Thoracic aorta (tissue), 2 donors: ENCODE measurements around the gene PPEF2. TPM values are rescaled to one million over a fixed set of nuclear protein-coding genes. Genes with fewer than 3 reads are reported as not detected.
"Not testable (repeated sequence)": the region's sequence is repeated elsewhere in the genome, so short reads cannot be mapped to it uniquely, and the experiment has no call there.

Source experiments
- ATAC-seq: fragments of 150-250 bp; one replicate; pipeline ENCODE4 v1.8.0; 2017; ENCODE audit warnings: low read depth; ENCODE audit not compliant: insufficient number of reproducible peaks, low FRiP score
- DNase-seq: peaks from one replicate; pipeline ENCODE4 v3.0.0-alpha.2; 2020; ENCODE audit warnings: low spot score
- H3K27ac ChIP-seq, 2 donors: fragments of 200-600 bp; sonication (generic); 1 replicate in 1 of 2; 2 replicates in 1 of 2; pipeline ENCODE4 v1.5.1; 2016; ENCODE audit warnings: mild to moderate bottlenecking in 2 of 2, moderate library complexity in 2 of 2
- H3K27me3 ChIP-seq: fragments of 200-600 bp; sonication (generic); replicated peaks from 2 replicates; pipeline ENCODE4 v1.6.0; 2016; ENCODE audit warnings: mild to moderate bottlenecking; ENCODE audit not compliant: insufficient read depth
- H3K36me3 ChIP-seq: fragments of 200-600 bp; sonication (generic); one replicate; pipeline ENCODE4 v1.5.1; 2016
- H3K4me1 ChIP-seq, 2 donors: fragments of 200-600 bp; sonication (generic); 1 replicate in 1 of 2; 2 replicates in 1 of 2; pipeline versions ENCODE4 v1.5.1 to v1.6.0; 2016; ENCODE audit warnings: low read depth in 2 of 2, mild to moderate bottlenecking in 1 of 2; ENCODE audit not compliant: control insufficient read depth in 1 of 2
- H3K4me3 ChIP-seq: fragments of 200-600 bp; sonication (generic); 2 replicates; pipeline ENCODE4 v1.5.1; 2016; ENCODE audit warnings: mild to moderate bottlenecking
- H3K9me3 ChIP-seq: fragments of 200-600 bp; sonication (generic); 2 replicates; pipeline ENCODE4 v1.5.1; 2016
- total RNA-seq, 2 donors: library from RNA; depleted of rRNA; stranded (reverse); fragments of >200 nt; gene quantifications; one replicate each; pipeline versions ENCODE4 v1.1.0 to v1.2.3, GENCODE V29; 2016
- TF ChIP-seq, protein P1 (sequence below): fragments of 200-600 bp; sonication (generic); IDR thresholded peaks from one replicate; pipeline ENCODE4 v1.5.1; 2019; ENCODE audit warnings: antibody characterized with exemption

The PPEF2 gene
- total RNA-seq, 2 donors from 2014 or later = 0.21 TPM; not detected in 1

DNA sequence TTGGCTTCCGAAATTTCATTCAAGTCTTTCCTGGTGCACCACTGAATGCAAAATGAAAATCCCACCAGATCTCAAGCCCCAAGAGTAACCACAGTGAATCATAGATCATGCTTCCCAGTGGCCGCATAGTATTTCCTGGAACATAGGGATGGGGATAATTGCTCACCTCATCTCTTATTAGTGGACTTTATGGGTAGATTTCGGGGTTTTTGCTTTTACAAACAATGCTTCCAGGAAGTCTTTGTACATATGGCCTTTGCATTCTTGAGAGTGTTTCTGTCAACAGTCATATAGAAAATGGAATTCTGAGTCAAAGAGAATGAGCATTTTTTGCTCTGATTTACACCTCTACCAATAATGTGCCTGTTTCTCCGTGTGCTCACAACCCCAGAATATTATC, 53.4 kb downstream of the PPEF2 start:
- TF ChIP-seq, protein P1, sequence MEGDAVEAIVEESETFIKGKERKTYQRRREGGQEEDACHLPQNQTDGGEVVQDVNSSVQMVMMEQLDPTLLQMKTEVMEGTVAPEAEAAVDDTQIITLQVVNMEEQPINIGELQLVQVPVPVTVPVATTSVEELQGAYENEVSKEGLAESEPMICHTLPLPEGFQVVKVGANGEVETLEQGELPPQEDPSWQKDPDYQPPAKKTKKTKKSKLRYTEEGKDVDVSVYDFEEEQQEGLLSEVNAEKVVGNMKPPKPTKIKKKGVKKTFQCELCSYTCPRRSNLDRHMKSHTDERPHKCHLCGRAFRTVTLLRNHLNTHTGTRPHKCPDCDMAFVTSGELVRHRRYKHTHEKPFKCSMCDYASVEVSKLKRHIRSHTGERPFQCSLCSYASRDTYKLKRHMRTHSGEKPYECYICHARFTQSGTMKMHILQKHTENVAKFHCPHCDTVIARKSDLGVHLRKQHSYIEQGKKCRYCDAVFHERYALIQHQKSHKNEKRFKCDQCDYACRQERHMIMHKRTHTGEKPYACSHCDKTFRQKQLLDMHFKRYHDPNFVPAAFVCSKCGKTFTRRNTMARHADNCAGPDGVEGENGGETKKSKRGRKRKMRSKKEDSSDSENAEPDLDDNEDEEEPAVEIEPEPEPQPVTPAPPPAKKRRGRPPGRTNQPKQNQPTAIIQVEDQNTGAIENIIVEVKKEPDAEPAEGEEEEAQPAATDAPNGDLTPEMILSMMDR = no peak
- no peak for DNase-seq

DNA sequence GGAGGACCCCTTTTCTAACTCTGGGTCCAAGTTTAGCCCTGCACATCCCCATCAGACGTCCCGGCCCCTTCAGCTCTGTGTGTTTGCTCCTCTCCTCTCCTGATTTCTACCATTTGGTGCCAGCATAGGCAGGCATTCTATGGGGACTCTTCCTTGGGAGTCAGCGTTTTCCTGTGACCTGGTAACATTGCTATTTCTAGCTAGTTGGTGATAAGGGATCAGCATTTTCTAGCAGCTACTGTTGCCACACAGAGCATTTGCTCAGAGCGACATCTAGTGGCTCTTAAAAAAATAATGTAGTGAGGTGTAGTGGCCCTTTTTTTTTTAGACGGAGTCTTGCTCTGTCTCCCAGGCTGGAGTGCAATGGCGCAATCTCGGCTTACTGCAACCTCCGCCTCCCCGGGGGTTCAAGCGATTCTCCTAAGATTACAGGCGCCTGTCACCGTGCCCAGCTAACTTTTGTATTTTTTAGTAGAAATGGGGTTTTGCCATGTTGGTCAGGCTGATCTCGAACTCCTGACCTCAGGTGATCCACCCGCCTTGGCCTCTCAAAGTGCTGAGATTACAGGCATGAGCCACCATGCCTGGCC, 54.0 kb downstream of the PPEF2 start:
- H3K27ac ChIP-seq, H3K27me3 ChIP-seq, H3K9me3 ChIP-seq, DNase-seq, H3K36me3 ChIP-seq: not testable (repeated sequence)
- ATAC-seq = peak; percentile 89
- Histone ChIP-seq H3K4me1 (peaks cover 15 to 17% of the 10 kb centered on the region in 2 donors), H3K4me3 (peak overlapping the region; percentile 36)
- TF ChIP-seq, protein P1 = peak; percentile 64

More for the DNA sequence above, 53.4 kb downstream of the PPEF2 start:
- no peak for ATAC-seq
- H3K4me1 ChIP-seq = peaks cover 11 to 14% of the 10 kb centered on the region in 2 donors
- no peaks in the 10 kb centered on the region for H3K36me3 ChIP-seq
- no peak overlapping the region for H3K27ac ChIP-seq
- H3K4me3 ChIP-seq = no peak overlapping the region
- no peaks in the 10 kb centered on the region for H3K9me3 ChIP-seq
- H3K27me3 ChIP-seq = no peaks in the 10 kb centered on the region

DNA sequence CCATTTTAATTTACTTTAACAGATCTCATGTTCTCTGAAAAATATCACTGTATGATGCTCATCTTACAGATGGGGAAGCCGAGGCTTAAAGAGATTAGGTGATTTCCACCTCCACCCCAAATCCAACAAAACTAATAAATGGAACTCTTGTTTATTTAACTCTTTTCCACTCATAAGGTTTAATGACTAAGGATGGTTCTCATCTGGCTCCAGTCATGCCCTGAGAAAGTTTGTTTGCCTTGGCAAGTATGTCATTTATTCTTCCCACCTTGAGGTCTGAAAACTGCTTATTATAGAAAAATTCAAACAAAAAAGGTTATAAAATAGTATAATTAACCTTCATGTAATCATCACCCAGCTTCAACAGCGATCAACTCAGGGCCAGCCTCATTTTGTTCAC, 56.3 kb downstream of the PPEF2 start:
- Histone ChIP-seq H3K36me3 (no peaks in the 10 kb centered on the region), H3K4me1 (peaks cover 15 to 17% of the 10 kb centered on the region in 2 donors), H3K27me3 (no peaks in the 10 kb centered on the region), H3K27ac (no peak overlapping the region), H3K4me3 (no peak overlapping the region), H3K9me3 (no peaks in the 10 kb centered on the region)
- DNase-seq = no peak
- no peak for ATAC-seq
- TF ChIP-seq, protein P1 = no peak

DNA sequence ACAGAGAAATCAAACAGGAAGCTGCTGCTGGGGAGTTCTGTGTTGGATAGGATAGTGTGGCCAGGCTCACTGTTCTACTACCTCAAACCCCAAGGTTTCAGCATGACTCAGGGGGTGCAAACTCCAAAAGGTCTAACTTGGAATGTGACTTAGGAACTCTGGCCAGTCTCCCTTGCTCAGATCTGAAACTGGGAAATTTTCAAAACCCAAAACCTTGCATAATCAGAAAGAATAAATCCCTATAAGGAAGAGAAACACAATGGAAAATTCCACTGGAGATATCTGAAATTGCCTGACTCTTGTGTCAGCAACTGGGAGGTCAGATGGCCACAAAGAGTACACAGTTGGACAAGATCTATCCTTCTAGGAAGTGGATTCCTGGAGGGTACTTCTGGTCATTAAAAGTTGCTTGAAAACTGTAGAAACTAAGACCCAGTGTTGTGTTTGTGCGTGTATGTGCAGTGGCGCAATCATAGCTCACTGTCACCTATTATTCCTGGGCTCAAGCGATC, 58.0 kb downstream of the PPEF2 start:
- Histone ChIP-seq H3K27ac (peak overlapping the region; percentile 41 to 54), H3K9me3 (no peaks in the 10 kb centered on the region), H3K4me3 (no peak overlapping the region), H3K4me1 (peaks cover 15 to 17% of the 10 kb centered on the region in 2 donors), H3K27me3 (no peaks in the 10 kb centered on the region), H3K36me3 (no peaks in the 10 kb centered on the region)
- DNase-seq (no peak), ATAC-seq (peak; percentile 51)
- TF ChIP-seq, protein P1 = no peak

DNA sequence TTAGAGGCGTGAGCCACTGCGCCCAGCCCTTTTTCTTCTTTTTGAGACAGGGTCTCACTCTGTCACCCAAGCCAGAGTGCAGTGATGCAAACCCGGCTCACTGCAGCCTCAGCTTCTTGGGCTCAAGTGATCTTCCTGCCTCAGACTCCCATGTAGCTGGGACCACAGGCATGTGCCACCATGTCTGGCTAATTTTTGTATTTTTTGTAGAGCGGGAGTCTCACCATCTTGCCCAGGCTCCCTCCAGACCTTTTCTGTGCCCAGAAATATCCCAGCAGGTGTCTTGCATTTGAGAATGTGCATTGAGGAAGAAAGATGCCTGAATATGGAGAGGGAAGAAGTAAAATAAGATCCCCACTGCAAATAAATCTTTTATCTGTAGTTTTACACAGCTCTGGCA, 58.7 kb downstream of the PPEF2 start:
- no peak for DNase-seq
- H3K27ac ChIP-seq = peak overlapping the region; percentile 41 to 54
- H3K36me3 ChIP-seq = no peaks in the 10 kb centered on the region
- no peak for ATAC-seq
- H3K9me3 ChIP-seq = no peaks in the 10 kb centered on the region
- H3K4me1 ChIP-seq = peaks cover 15 to 17% of the 10 kb centered on the region in 2 donors
- TF ChIP-seq, protein P1 = no peak
- no peak overlapping the region for H3K4me3 ChIP-seq
- H3K27me3 ChIP-seq = no peaks in the 10 kb centered on the region
